ENCODE results near the gene EPHB3.

EPHB3 gene

GRCh38 chr3:184561061-184561912 lies at the start of gene EPHB3:
Gene EPHB3 (plus strand): TSS chr3:184561785. CDS start chr3:184562236, 451 bp downstream.
- peak within 1 kb of the TSS; percentile 32 for H3K4me3 ChIP-seq (ENCODE audit: low read depth, low read length)
- TF ChIP-seq, protein P1, sequence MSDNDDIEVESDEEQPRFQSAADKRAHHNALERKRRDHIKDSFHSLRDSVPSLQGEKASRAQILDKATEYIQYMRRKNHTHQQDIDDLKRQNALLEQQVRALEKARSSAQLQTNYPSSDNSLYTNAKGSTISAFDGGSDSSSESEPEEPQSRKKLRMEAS (IDR thresholded peaks at IDR 0.05; ENCODE audit: low read depth, low read length) = peak; percentile 62
- TF ChIP-seq, protein P2, sequence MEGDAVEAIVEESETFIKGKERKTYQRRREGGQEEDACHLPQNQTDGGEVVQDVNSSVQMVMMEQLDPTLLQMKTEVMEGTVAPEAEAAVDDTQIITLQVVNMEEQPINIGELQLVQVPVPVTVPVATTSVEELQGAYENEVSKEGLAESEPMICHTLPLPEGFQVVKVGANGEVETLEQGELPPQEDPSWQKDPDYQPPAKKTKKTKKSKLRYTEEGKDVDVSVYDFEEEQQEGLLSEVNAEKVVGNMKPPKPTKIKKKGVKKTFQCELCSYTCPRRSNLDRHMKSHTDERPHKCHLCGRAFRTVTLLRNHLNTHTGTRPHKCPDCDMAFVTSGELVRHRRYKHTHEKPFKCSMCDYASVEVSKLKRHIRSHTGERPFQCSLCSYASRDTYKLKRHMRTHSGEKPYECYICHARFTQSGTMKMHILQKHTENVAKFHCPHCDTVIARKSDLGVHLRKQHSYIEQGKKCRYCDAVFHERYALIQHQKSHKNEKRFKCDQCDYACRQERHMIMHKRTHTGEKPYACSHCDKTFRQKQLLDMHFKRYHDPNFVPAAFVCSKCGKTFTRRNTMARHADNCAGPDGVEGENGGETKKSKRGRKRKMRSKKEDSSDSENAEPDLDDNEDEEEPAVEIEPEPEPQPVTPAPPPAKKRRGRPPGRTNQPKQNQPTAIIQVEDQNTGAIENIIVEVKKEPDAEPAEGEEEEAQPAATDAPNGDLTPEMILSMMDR (IDR thresholded peaks at IDR 0.05; ENCODE audit: low read depth, low read length) = peak; percentile 98
- TF ChIP-seq POLR2A (IDR thresholded peaks at IDR 0.05; ENCODE audit: extremely low read depth, insufficient read length) (no peak), MYC (IDR thresholded peaks at IDR 0.05; ENCODE audit: low read depth, low read length) (peak; percentile 30; the same call in 1 of the 2 replicates)
- peak; percentile 95 for DNase-seq (ENCODE audit: low read depth)

DNA sequence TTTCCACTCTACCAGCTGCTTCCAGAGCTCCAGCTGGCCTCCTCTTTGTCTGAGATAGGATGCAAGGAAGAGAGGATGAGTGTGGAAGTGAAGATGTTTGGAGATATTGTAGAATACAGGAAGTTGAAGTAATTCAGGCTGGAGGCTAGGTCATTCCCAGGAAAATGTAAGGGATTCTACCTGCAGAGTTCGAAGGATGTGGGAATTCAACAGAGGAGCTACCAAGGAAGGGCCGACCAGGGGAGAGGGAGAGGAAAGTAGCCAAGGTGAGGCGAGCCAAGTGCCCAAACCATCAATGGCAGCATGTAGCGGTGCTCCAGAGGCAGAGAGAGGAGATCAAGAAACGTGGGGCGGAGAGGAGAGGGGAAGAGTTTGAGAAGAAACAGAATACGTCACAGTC lies 49.0 kb upstream of the EPHB3 start:
- no peak for DNase-seq (ENCODE audit: low read depth)
- TF ChIP-seq, protein P2 (IDR thresholded peaks at IDR 0.05; ENCODE audit: low read depth, low read length) = no peak
- TF ChIP-seq MYC (IDR thresholded peaks at IDR 0.05; ENCODE audit: low read depth, low read length) (no peak), POLR2A (IDR thresholded peaks at IDR 0.05; ENCODE audit: extremely low read depth, insufficient read length) (no peak)
- TF ChIP-seq, protein P1 (IDR thresholded peaks at IDR 0.05; ENCODE audit: low read depth, low read length) = no peak
- no peak overlapping the region for H3K4me3 ChIP-seq (ENCODE audit: low read depth, low read length)

GRCh38 chr3:184513276-184514170 lies 48.1 kb upstream of the EPHB3 start:
- DNase-seq (ENCODE audit: low read depth) = peak; percentile 76
- TF ChIP-seq, protein P2 (IDR thresholded peaks at IDR 0.05; ENCODE audit: low read depth, low read length) = peak; percentile 73
- TF ChIP-seq, protein P1 (IDR thresholded peaks at IDR 0.05; ENCODE audit: low read depth, low read length) = no peak
- H3K4me3 ChIP-seq (ENCODE audit: low read depth, low read length) = no peak overlapping the region

DNA sequence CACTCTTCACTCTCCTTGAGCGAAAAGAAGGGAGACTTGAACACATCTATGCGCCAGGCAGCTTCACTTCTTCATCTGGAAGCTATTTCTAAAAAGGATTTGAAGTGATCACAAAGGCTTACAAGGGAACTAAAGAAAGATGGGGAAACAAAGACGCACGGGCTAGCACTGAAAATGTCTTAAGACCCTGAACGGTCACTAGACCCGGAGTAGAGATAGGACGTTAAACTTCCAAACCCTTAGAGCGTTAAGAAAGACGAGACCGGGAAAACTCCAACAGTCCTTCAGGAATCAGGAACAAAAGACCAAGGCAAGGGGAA lies 47.5 kb upstream of the EPHB3 start:
- no peak overlapping the region for H3K4me3 ChIP-seq (ENCODE audit: low read depth, low read length)
- DNase-seq (ENCODE audit: low read depth) = no peak
- TF ChIP-seq, protein P1 (IDR thresholded peaks at IDR 0.05; ENCODE audit: low read depth, low read length) = no peak
- no peak for TF ChIP-seq MYC (IDR thresholded peaks at IDR 0.05; ENCODE audit: low read depth, low read length)
- TF ChIP-seq, protein P2 (IDR thresholded peaks at IDR 0.05; ENCODE audit: low read depth, low read length) = no peak
- TF ChIP-seq POLR2A (IDR thresholded peaks at IDR 0.05; ENCODE audit: extremely low read depth, insufficient read length) = no peak

- H3K4me3 ChIP-seq (ENCODE audit: low read depth, low read length) = no peak overlapping the region
- peak; percentile 76 for DNase-seq (ENCODE audit: low read depth)
- TF ChIP-seq, protein P1 (IDR thresholded peaks at IDR 0.05; ENCODE audit: low read depth, low read length) = peak; percentile 15; the same call in 1 of the 2 replicates
- TF ChIP-seq, protein P2 (IDR thresholded peaks at IDR 0.05; ENCODE audit: low read depth, low read length) = no peak
Measured at GRCh38 chr3:184523825-184524615, 37.6 kb upstream of the EPHB3 start.

All from NB4 (cell line).